Keratinocyte (primary cell): ENCODE measurements around the gene CDC42EP3. TPM values are rescaled to one million over a fixed set of nuclear protein-coding genes. Genes with fewer than 3 reads are reported as not detected.

Experiments used
- DNase-seq: peaks from one replicate; pipeline ENCODE4 v3.0.0-alpha.2; 2011; ENCODE audit warnings: low read depth, missing footprints, low spot score
- FAIRE-seq: peaks from 2 replicates; lab custom pipeline; 2011; peaks lifted over from hg19 to GRCh38; lab: Jason Lieb, UNC
- H2AFZ ChIP-seq: 2 replicates; pipeline ENCODE4 v1.6.0; 2012; ENCODE audit warnings: low read length, control low read depth, inconsistent platforms; ENCODE audit not compliant: control insufficient read depth
- H3K27ac ChIP-seq: 2 replicates; pipeline ENCODE4 v1.5.1; 2011; ENCODE audit warnings: low read length; ENCODE audit not compliant: control insufficient read depth, insufficient read depth
- H3K27me3 ChIP-seq: 3 replicates; pipeline ENCODE4 v1.6.0; 2011; ENCODE audit warnings: low read length; ENCODE audit not compliant: control insufficient read depth, insufficient read depth; ENCODE audit errors: extremely low read depth
- H3K36me3 ChIP-seq, 2 experiments: 2 replicates in 1 of 2; 3 replicates in 1 of 2; pipeline ENCODE4 v1.5.1; 2011; ENCODE audit warnings: low read length in 2 of 2, mild to moderate bottlenecking in 1 of 2; ENCODE audit not compliant: control insufficient read depth in 2 of 2, insufficient read depth in 2 of 2; ENCODE audit errors: extremely low read depth in 1 of 2
- H3K4me1 ChIP-seq: 3 replicates; pipeline ENCODE4 v1.5.1; 2011; ENCODE audit warnings: low read length; ENCODE audit not compliant: control insufficient read depth, insufficient read depth; ENCODE audit errors: extremely low read depth
- H3K4me2 ChIP-seq: 3 replicates; pipeline ENCODE4 v1.6.0; 2011; ENCODE audit warnings: low read depth, low read length; ENCODE audit not compliant: control insufficient read depth, insufficient read depth; ENCODE audit errors: extremely low read depth
- H3K4me3 ChIP-seq, 3 experiments: fragments of 200-600 bp in 1 of 3; sonication (generic) in 1 of 3; 2 replicates in 2 of 3; 3 replicates in 1 of 3; pipeline ENCODE4 v1.5.1; 2011 to 2016; ENCODE audit warnings: low read length in 3 of 3, mild to moderate bottlenecking in 3 of 3, control low read depth in 2 of 3, inconsistent platforms in 1 of 3, low read depth in 1 of 3, mixed read lengths in 1 of 3, mixed run types in 1 of 3, moderate library complexity in 1 of 3; ENCODE audit not compliant: control insufficient read depth in 2 of 3, insufficient read depth in 2 of 3; ENCODE audit errors: extremely low read depth in 1 of 3
- H3K79me2 ChIP-seq: 2 replicates; pipeline ENCODE4 v1.6.0; 2012; ENCODE audit warnings: low read length; ENCODE audit not compliant: control insufficient read depth, insufficient read depth
- H3K9ac ChIP-seq: 3 replicates; pipeline ENCODE4 v1.6.0; 2011; ENCODE audit warnings: low read length; ENCODE audit not compliant: control insufficient read depth, insufficient read depth; ENCODE audit errors: extremely low read depth
- H3K9me1 ChIP-seq: 3 replicates; pipeline ENCODE4 v1.6.0; 2011; ENCODE audit warnings: low read length; ENCODE audit not compliant: control insufficient read depth, insufficient read depth; ENCODE audit errors: extremely low read depth
- H3K9me3 ChIP-seq: 2 replicates; pipeline ENCODE4 v1.5.1; 2012; ENCODE audit warnings: low read depth, low read length; ENCODE audit not compliant: control insufficient read depth
- H4K20me1 ChIP-seq: 3 replicates; pipeline ENCODE4 v1.6.0; 2011; ENCODE audit warnings: low read length; ENCODE audit not compliant: control insufficient read depth, insufficient read depth; ENCODE audit errors: extremely low read depth
- CTCF ChIP-seq, 3 experiments: IDR thresholded peaks in 1 of 3; conservative IDR thresholded peaks in 1 of 3; optimal IDR thresholded peaks in 1 of 3; 2 replicates in 2 of 3; 3 replicates in 1 of 3; pipeline versions ENCODE3 to v1.5.1; 2011; ENCODE audit warnings: low read length in 3 of 3, mild to moderate bottlenecking in 3 of 3, moderate library complexity in 2 of 3, control low read depth in 1 of 3, inconsistent platforms in 1 of 3; ENCODE audit not compliant: insufficient read depth in 2 of 3; ENCODE audit errors: extremely low read depth in 1 of 3
- EZH2 ChIP-seq: IDR thresholded peaks from one replicate; pipeline ENCODE4 v1.6.1; 2012; ENCODE audit warnings: inconsistent platforms, mild to moderate bottlenecking, low read length, moderate library complexity
- dilution Hi-C: fragments of 300-500 bp; cut with MboI; formaldehyde crosslinking; loops from one replicate; pipeline ENCODE4 v1.7.0; 2020; ENCODE audit warnings: low sequenced_read_pairs; ENCODE audit not compliant: extremely low pct_ligation_motif_present
- polyA plus RNA-seq, 5 experiments: library from polyadenylated mRNA; depleted of rRNA in 3 of 5; stranded (reverse) in 3 of 5; stranded (forward) in 1 of 5; unstranded in 1 of 5; fragments of >200 nt; gene quantifications; 1 replicate in 1 of 5; 2 replicates in 3 of 5; 3 replicates in 1 of 5; pipeline versions ENCODE4 v1.2.1 to v1.2.3, GENCODE V29; 2011 to 2012; ENCODE audit warnings: missing spikeins in 2 of 5, low read depth in 1 of 5, low replicate concordance in 1 of 5

CDC42EP3 gene
- polyA plus RNA-seq, 1 donor (not counting 4 experiments of a cell fraction or from before 2014, with no cell fraction given) = 34.6 TPM

GRCh38 chr2:37654419-37654818 is 17.0 kb downstream of the CDC42EP3 start:
- H3K4me1 ChIP-seq = peaks cover 63% of the 10 kb centered on the region
- FAIRE-seq (no peak), DNase-seq (no peak)
- H3K27ac ChIP-seq = peak overlapping the region; percentile 84
- peaks cover 3% of the 10 kb centered on the region for H4K20me1 ChIP-seq
- dilution Hi-C loops = no loop called here
- TF ChIP-seq EZH2 = no peak
- no peak for TF ChIP-seq CTCF (optimal IDR thresholded peaks at IDR 0.05 in 1 of 3, IDR thresholded peaks at IDR 0.05 in 1 of 3, conservative IDR thresholded peaks at IDR 0.05 in 1 of 3; ENCODE audit: extremely low read depth in 1 of 3, insufficient read depth in 2 of 3, low read length in 3 of 3)
- H3K9me3 ChIP-seq = no peaks in the 10 kb centered on the region
- H3K4me3 ChIP-seq = peak overlapping the region in 1 of 3 experiments; percentile 15
- peak overlapping the region; percentile 48 for H3K9ac ChIP-seq
- H3K36me3 ChIP-seq = peaks cover 3 to 16% of the 10 kb centered on the region in 2 experiments
- no peaks in the 10 kb centered on the region for H3K27me3 ChIP-seq
- H3K79me2 ChIP-seq = peaks cover 91% of the 10 kb centered on the region
- peak overlapping the region; percentile 74 for H3K4me2 ChIP-seq
- H3K9me1 ChIP-seq = peaks cover 3% of the 10 kb centered on the region
- no peak overlapping the region for H2AFZ ChIP-seq

- Histone ChIP-seq H3K4me3 (no peak overlapping the region), H3K4me1 (peaks cover 63% of the 10 kb centered on the region), H3K36me3 (peaks cover 3 to 16% of the 10 kb centered on the region in 2 experiments), H3K9me3 (no peaks in the 10 kb centered on the region), H3K9ac (peak overlapping the region; percentile 48), H3K4me2 (peak overlapping the region; percentile 74), H3K9me1 (peaks cover 3% of the 10 kb centered on the region), H3K79me2 (peaks cover 91% of the 10 kb centered on the region), H2AFZ (no peak overlapping the region), H3K27me3 (no peaks in the 10 kb centered on the region), H4K20me1 (peaks cover 3% of the 10 kb centered on the region), H3K27ac (peak overlapping the region; percentile 84)
- dilution Hi-C loops = no loop called here
- FAIRE-seq = peak; percentile 13
- TF ChIP-seq CTCF (optimal IDR thresholded peaks at IDR 0.05 in 1 of 3, IDR thresholded peaks at IDR 0.05 in 1 of 3, conservative IDR thresholded peaks at IDR 0.05 in 1 of 3; ENCODE audit: extremely low read depth in 1 of 3, insufficient read depth in 2 of 3, low read length in 3 of 3) (peak in 1 of 3 experiments; percentile 11), EZH2 (no peak)
- DNase-seq = no peak
Measured at GRCh38 chr2:37653805-37654378, 17.6 kb downstream of the CDC42EP3 start.
